Activated T-helper 2 cell treated with anti-CD3 and anti-CD28 coated beads, Interferon-gamma antibody, Interleukin-2, Interleukin-4, amounts not matched to agents 10 μg/mL and 5 μg/mL and 100 μg/mL, durations not matched to agents 14 hours and 24 hours and 36 hours (primary cell): ENCODE results near the gene XAF1. TPM values are rescaled to one million over a fixed set of nuclear protein-coding genes. Genes with fewer than 3 reads are reported as not detected.
"Not testable (repeated sequence)": the region's sequence is repeated elsewhere in the genome, so short reads cannot be mapped to it uniquely, and the experiment has no call there.

Experiments used
- DNase-seq: peaks from one replicate; pipeline ENCODE4 v3.0.0; 2021; ENCODE audit warnings: low spot score
- H3K27ac Mint-ChIP-seq: one replicate; pipeline ENCODE4 v1.8.0; 2021; ENCODE audit warnings: mixed read lengths
- H3K27me3 Mint-ChIP-seq: one replicate; pipeline ENCODE4 v1.8.0; 2021; ENCODE audit warnings: low read depth, mixed read lengths
- H3K36me3 Mint-ChIP-seq: one replicate; pipeline ENCODE4 v1.8.0; 2021; ENCODE audit warnings: low read depth, mixed read lengths
- H3K4me1 Mint-ChIP-seq: one replicate; pipeline ENCODE4 v1.8.0; 2021; ENCODE audit warnings: low read depth, mixed read lengths
- H3K4me3 Mint-ChIP-seq: one replicate; pipeline ENCODE4 v1.8.0; 2021; ENCODE audit warnings: low read depth, mild to moderate bottlenecking, moderate library complexity, mixed read lengths
- H3K9me3 Mint-ChIP-seq: one replicate; pipeline ENCODE4 v1.8.0; 2021; ENCODE audit warnings: mixed read lengths
- intact Hi-C: fragments of 100-400 bp; cut with micrococcal nuclease; formaldehyde crosslinking; loops from one replicate; pipeline ENCODE4 v1.15.1; 2023
- total RNA-seq: library from RNA; stranded (reverse); gene quantifications from 2 replicates; pipeline ENCODE4 v1.2.3, GENCODE V29; 2022

The XAF1 gene
- total RNA-seq, 1 donor from 2014 or later: 18.6 TPM

GRCh38 chr17:6796017-6796886 is 40.4 kb downstream of the XAF1 start:
- peaks cover 23% of the 10 kb centered on the region for H3K27me3 Mint-ChIP-seq
- no peaks in the 10 kb centered on the region for H3K36me3 Mint-ChIP-seq
- H3K4me1 Mint-ChIP-seq: peaks cover 5% of the 10 kb centered on the region
- no peaks in the 10 kb centered on the region for H3K9me3 Mint-ChIP-seq
- no peak overlapping the region for H3K27ac Mint-ChIP-seq
- DNase-seq: no peak
- intact Hi-C loops: no loop called here
- H3K4me3 Mint-ChIP-seq: no peak overlapping the region

DNA sequence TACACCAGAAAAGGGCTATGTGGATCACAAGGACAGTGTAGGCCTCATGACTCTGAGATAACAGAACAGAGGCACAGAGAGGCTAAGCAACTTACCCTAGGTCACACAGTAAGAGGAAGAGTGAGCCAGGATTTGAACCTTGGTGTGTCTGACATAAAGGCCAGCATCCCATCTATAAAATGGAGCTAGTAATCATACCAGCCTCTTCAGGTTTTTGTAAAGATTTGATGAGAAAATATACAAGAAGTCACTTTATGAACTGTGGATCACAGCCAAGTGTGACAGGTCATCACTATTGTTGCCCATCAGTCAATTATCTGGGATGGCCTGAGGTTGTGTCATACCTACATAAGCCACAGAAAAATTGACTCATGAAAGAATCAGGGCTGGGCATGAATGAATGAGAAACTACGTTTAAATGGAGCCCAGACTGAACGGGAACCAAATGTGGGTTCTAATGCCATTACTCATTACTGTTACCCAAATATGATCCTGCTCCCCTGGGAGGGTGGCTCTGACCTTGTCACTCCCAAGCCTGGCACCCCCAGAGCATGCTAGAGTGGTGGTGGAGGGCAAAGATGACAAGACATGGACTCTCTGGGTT is 41.1 kb downstream of the XAF1 start:
- Mint-ChIP-seq H3K9me3 (no peaks in the 10 kb centered on the region), H3K4me3 (no peak overlapping the region), H3K27ac (no peak overlapping the region), H3K4me1 (peaks cover 5% of the 10 kb centered on the region), H3K27me3 (peaks cover 18% of the 10 kb centered on the region), H3K36me3 (no peaks in the 10 kb centered on the region)
- intact Hi-C loops: no loop called here
- no peak for DNase-seq

GRCh38 chr17:6797718-6798351 is 42.0 kb downstream of the XAF1 start:
- no peaks in the 10 kb centered on the region for H3K9me3 Mint-ChIP-seq
- no peak overlapping the region for H3K4me3 Mint-ChIP-seq
- no peaks in the 10 kb centered on the region for H3K36me3 Mint-ChIP-seq
- no peak for DNase-seq
- intact Hi-C loops: no loop called here
- H3K27ac Mint-ChIP-seq: no peak overlapping the region
- H3K27me3 Mint-ChIP-seq: peaks cover 13% of the 10 kb centered on the region
- peaks cover 5% of the 10 kb centered on the region for H3K4me1 Mint-ChIP-seq

GRCh38 chr17:6799738-6800137 is 43.9 kb downstream of the XAF1 start:
- Mint-ChIP-seq H3K27ac (no peak overlapping the region), H3K4me1 (no peaks in the 10 kb centered on the region), H3K36me3 (no peaks in the 10 kb centered on the region), H3K27me3 (peaks cover 13% of the 10 kb centered on the region), H3K4me3 (no peak overlapping the region), H3K9me3 (no peaks in the 10 kb centered on the region)
- no peak for DNase-seq
- intact Hi-C loops: no loop called here

GRCh38 chr17:6800422-6801027 is 44.7 kb downstream of the XAF1 start:
- no peak overlapping the region for H3K4me3 Mint-ChIP-seq
- intact Hi-C loops: no loop called here
- no peaks in the 10 kb centered on the region for H3K4me1 Mint-ChIP-seq

GRCh38 chr17:6811510-6811909 is 55.7 kb downstream of the XAF1 start:
- Mint-ChIP-seq H3K36me3 (no peaks in the 10 kb centered on the region), H3K9me3 (no peaks in the 10 kb centered on the region), H3K27me3 (peaks cover 9% of the 10 kb centered on the region), H3K27ac (no peak overlapping the region), H3K4me1 (no peaks in the 10 kb centered on the region), H3K4me3 (no peak overlapping the region)
- no peak for DNase-seq
- intact Hi-C loops: no loop called here

More at GRCh38 chr17:6800422-6801027, 44.7 kb downstream of the XAF1 start:
- Mint-ChIP-seq H3K36me3 (no peaks in the 10 kb centered on the region), H3K9me3 (no peaks in the 10 kb centered on the region), H3K27me3 (peaks cover 21% of the 10 kb centered on the region), H3K27ac (no peak overlapping the region)
- DNase-seq: no peak

- Mint-ChIP-seq H3K4me1 (no peaks in the 10 kb centered on the region), H3K27me3 (peaks cover 9% of the 10 kb centered on the region)
- intact Hi-C loops: no loop called here
These were observed 56.4 kb downstream of the XAF1 start for GRCh38 chr17:6812295-6812694.

GRCh38 chr17:6815775-6816174 is 59.9 kb downstream of the XAF1 start:
- H3K9me3 Mint-ChIP-seq: no peaks in the 10 kb centered on the region
- intact Hi-C loops: no loop called here
- H3K36me3 Mint-ChIP-seq: no peaks in the 10 kb centered on the region
- peaks cover 11% of the 10 kb centered on the region for H3K27me3 Mint-ChIP-seq
- H3K4me3 Mint-ChIP-seq: no peak overlapping the region
- H3K27ac Mint-ChIP-seq: no peak overlapping the region
- DNase-seq: no peak
- H3K4me1 Mint-ChIP-seq: no peaks in the 10 kb centered on the region

More at GRCh38 chr17:6812295-6812694, 56.4 kb downstream of the XAF1 start:
- Mint-ChIP-seq H3K4me3 (no peak overlapping the region), H3K9me3 (no peaks in the 10 kb centered on the region), H3K36me3 (no peaks in the 10 kb centered on the region), H3K27ac (no peak overlapping the region)
- no peak for DNase-seq

DNA sequence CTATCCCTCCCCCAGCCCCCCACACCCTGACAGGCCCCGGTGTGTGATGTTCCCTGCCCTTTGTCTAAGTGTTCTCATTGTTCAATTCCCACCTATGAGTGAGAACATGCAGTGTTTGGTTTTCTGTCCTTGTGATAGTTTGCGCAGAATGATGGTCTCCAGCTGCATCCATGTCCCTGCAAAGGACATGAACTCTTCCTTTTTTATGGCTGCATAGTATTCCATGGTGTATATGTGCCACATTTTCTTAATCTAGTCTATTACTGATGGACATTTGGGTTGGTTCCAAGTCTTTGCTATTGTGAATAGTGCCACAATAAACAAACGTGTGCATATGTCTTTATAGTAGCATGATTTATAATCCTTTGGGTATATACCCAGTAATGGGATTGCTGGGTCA is 60.5 kb downstream of the XAF1 start:
- H3K4me1 Mint-ChIP-seq, DNase-seq, H3K27ac Mint-ChIP-seq, H3K36me3 Mint-ChIP-seq, H3K9me3 Mint-ChIP-seq, intact Hi-C loops, H3K4me3 Mint-ChIP-seq: not testable (repeated sequence)
- peaks cover 15% of the 10 kb centered on the region for H3K27me3 Mint-ChIP-seq

- Mint-ChIP-seq H3K36me3 (no peaks in the 10 kb centered on the region), H3K4me3 (no peak overlapping the region), H3K27ac (no peak overlapping the region), H3K9me3 (no peaks in the 10 kb centered on the region), H3K4me1 (no peaks in the 10 kb centered on the region), H3K27me3 (peaks cover 25% of the 10 kb centered on the region)
- DNase-seq: no peak
- intact Hi-C loops: no loop called here
These were observed 63.1 kb downstream of the XAF1 start for GRCh38 chr17:6818938-6819337.

- Mint-ChIP-seq H3K9me3 (no peaks in the 10 kb centered on the region), H3K4me1 (no peaks in the 10 kb centered on the region), H3K4me3 (no peak overlapping the region), H3K27me3 (peaks cover 32% of the 10 kb centered on the region), H3K36me3 (no peaks in the 10 kb centered on the region), H3K27ac (no peak overlapping the region)
- intact Hi-C loops: no loop called here
- no peak for DNase-seq
These were observed 67.2 kb downstream of the XAF1 start for GRCh38 chr17:6823011-6823442.
